ENCODE data around the gene MICU2.

MICU2 gene

GRCh38 chr13:21546372-21546771 lies 57.6 kb downstream of the MICU2 start:
- no peak for DNase-seq (ENCODE audit: low read depth, low spot score)

GRCh38 chr13:21544515-21544914 lies 59.5 kb downstream of the MICU2 start:
- no peak for DNase-seq (ENCODE audit: low read depth, low spot score)

GRCh38 chr13:21542563-21542962 lies 61.4 kb downstream of the MICU2 start:
- DNase-seq (ENCODE audit: low read depth, low spot score): peak; percentile 17

DNA sequence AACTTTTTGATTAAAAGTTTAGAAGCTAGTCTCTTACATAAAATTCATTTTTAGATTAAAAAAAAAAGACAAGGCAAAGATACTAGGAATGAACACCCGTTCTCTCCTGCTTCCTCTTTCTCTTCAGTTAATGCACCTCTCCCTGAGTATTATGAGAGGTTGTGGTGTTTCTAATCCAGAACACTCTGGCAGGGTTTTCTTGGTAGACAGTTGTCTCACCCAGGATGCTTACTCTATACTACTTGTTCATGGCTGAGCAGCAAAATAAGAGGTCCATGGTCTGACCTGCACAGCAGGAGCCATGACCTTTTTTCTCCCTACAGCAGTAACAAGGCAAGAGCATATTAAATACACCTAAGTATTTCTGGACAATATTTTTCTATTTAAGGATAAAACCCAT lies 62.0 kb downstream of the MICU2 start:
- no peak for DNase-seq (ENCODE audit: low read depth, low spot score)

GRCh38 chr13:21541271-21541670 lies 62.7 kb downstream of the MICU2 start:
- no peak for DNase-seq (ENCODE audit: low read depth, low spot score)

- DNase-seq (ENCODE audit: low read depth, low spot score): no peak
These were observed 64.3 kb downstream of the MICU2 start for GRCh38 chr13:21539687-21540086.

DNA sequence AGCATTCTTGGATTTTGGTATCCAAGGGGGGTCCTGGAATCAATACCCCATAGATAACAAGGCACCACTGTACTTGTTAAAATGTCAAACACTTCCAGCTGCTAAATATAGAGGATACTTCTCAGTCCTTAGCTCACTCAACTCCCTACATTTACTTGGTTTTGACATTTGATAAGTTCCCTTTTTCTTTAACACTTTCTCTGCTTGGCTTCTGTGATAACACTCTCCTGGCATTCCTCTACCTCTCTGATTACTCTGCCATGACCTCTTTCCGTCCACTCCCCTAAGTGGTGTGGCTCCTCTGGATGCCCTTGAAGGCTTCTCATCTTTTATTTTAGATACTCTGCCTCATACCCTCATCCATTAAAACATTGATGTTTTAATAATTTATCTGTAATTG lies 65.2 kb downstream of the MICU2 start:
- DNase-seq (ENCODE audit: low read depth, low spot score): no peak

GRCh38 chr13:21538280-21538679 lies 65.7 kb downstream of the MICU2 start:
- no peak for DNase-seq (ENCODE audit: low read depth, low spot score)

- no peak for DNase-seq (ENCODE audit: low read depth, low spot score)
These were observed 66.9 kb downstream of the MICU2 start for GRCh38 chr13:21537105-21537504.

DNA sequence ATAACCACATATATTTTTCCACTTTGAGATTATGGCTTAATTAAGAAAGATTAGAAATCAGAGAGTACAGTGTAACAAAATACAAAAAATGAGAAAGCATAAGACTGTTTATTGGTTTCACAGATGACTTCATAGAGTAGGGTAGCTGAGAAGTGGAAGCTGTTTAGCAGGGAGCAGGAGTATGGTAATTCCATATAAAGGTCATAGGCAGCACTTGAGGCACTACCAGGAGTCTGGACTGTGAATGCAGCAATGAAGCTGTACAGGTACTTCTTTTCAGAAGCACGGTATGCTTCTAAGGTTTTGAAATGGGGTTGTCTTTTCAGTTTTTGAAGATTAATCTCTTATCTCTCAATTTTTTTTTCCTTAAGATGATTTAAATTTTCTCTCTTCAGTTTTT lies 69.2 kb downstream of the MICU2 start:
- DNase-seq (ENCODE audit: low read depth, low spot score): no peak

DNA sequence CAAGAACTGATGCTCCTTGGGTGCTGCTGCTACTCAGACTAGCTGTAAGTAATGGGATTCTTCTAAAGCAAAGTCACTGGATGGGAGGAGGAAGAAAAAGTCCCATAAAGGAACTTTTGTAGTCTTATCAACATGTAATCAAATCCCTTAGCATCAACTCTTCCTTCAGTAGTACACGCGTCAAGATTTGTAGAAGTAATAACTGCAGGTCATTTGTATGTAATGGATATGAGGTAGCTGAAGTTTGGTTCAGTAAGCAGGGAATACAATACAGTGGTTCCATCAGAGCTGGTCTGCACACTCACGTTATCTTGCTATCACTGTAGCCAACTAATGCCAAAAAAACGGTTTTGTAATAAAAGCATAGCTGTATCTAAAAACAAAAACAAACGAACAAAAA lies 72.5 kb downstream of the MICU2 start:
- no peak for DNase-seq (ENCODE audit: low read depth, low spot score)

DNA sequence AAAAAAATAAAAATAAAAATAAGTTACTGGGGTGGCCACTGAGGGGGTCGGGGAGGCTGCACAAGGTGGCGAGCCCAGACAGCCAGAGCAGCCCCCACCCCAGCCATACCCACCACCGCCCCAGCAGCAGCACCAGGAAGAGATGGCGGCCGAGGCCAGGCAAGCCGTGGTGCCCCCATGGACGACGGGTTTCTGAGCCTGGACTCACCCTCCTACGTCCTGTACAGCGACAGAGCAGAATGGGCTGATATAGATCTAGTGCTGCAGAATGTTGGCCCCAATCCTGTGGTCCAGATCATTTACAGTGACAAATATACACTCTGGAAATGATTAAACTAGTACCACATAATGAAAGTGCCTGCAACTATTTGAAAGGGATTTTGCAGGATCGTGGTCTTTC lies 73.3 kb downstream of the MICU2 start:
- DNase-seq (ENCODE audit: low read depth, low spot score): no peak

GRCh38 chr13:21529146-21529893 lies 74.7 kb downstream of the MICU2 start:
- no peak for DNase-seq (ENCODE audit: low read depth, low spot score)

DNA sequence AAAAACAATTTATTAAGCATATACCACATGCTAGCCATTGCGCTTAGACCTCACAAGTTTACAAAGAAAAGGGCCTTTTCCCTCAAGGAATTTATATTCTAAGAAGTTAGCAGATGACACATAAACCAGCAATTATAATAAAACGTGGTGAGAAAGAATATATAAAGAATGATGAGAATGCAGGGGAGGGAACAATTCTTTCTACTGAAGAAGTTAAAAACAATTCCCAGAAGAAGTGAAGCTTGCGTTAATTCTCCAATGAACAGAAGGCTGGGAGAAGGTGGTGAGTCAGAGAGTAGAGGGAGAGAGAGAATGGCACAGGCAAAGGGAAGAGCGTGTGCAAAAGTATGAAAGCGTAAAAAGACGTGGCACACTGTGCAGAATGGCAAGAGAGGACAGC lies 75.4 kb downstream of the MICU2 start:
- peak; percentile 89 for DNase-seq (ENCODE audit: low read depth, low spot score)

DNA sequence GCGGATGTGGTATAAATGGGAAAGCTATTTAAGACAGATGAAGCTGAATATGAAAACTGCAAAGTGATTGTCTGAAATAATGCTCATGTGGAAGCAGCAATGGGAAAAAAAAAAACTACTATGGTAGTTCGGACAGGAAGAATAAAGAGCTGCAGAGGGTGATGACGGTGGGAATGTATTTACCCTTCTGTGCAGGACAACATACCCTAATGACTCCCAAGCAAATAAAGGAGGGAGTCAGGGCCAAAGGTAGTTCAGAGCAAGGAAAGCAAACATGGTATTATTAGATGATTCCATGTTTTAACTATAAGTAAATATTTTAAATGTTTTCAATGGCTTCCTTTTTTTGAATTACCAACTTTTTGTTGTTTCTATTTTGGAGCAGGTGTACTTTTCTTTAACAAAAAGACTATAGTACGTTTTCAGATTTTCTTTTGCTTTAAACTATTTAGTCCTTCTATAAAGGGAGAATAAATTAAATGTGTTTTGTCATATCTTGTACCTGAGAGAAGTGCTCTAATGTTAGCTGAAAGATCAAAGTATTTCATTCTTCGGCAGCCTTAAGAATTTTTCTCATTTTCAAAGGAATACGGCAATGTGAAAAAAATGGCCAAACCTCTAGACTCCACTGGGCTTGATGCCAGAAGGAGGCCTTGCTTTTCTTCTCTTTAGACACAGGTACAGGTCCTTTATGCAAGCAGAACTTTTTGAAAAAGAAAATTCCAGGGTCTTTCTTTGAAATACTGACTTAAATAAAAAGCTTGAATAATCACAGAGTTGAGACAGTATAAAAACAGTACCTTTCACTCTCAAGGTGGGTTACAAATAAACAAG lies 77.0 kb downstream of the MICU2 start:
- DNase-seq (ENCODE audit: low read depth, low spot score): peak; percentile 42

DNA sequence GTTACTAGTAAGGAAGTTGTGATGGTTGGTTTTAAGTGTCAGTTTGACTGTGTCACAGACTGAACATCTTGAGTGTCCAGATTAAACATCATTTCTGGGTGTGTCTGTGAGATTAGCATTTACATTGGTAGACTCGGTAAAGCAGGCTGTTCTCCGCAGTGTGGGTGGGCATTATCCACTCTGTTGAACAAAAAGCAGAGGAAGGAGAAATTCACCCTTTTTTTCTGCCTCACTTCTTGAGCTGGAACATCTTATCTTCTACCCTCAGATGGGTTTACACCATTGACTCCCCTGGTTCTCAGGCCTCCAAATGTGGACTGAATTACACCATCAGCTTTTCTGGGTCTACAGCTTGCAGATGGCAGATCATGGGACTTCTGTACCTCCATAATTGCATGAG lies 81.1 kb downstream of the MICU2 start:
- no peak for DNase-seq (ENCODE audit: low read depth, low spot score)

GRCh38 chr13:21522130-21522529 lies 81.8 kb downstream of the MICU2 start:
- no peak for DNase-seq (ENCODE audit: low read depth, low spot score)

- no peak for DNase-seq (ENCODE audit: low read depth, low spot score)
These were observed 85.3 kb downstream of the MICU2 start for GRCh38 chr13:21518617-21519144.

DNA sequence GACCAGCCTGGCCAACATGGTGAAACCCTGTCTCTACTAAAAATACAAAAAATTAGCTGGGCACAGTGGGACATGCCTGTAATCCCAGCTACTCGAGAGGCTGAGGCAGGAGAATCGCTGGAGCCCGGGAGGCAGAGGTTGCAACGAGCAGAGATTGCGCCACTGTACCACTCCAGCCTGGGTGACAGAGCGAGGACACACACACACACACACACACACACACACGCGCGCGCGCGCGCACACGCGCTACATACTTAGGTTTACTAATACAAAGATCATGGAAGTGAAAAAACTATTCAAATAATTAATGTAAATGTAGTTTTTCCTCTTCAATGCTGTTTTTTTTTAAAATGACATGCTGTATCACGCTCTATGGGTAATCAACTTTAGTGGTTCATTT lies 86.4 kb downstream of the MICU2 start:
- no peak for DNase-seq (ENCODE audit: low read depth, low spot score)

GRCh38 chr13:21516805-21517204 lies 87.2 kb downstream of the MICU2 start:
- DNase-seq (ENCODE audit: low read depth, low spot score): no peak

DNA sequence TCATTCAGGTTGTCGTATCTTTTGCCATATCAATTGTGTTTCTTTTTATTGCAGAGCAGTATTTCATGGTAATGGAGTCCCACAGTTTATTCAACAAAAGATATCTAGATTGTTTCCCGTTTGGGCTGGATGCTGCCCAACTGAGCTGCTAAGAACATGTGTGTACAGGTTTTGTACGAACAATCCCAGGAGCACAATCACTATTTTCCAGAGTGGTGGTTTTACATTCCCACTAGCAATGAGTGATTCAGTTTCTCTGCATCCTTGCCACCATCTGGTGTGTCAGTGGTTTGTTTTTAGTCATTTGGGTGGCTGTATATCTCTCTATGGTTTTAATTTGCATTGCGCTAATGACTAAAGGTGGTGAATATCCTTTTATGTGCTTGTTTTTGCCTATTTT lies 92.1 kb downstream of the MICU2 start:
- DNase-seq (ENCODE audit: low read depth, low spot score): peak; percentile 58

GRCh38 chr13:21504379-21504778 lies 99.6 kb downstream of the MICU2 start:
- DNase-seq (ENCODE audit: low read depth, low spot score): no peak

GRCh38 chr13:21501686-21502085 lies 102.3 kb downstream of the MICU2 start:
- DNase-seq (ENCODE audit: low read depth, low spot score): no peak
